SU-DHL-6 (cell line): Measurements from ENCODE around the gene SLC8A3.

Source experiments
- H2AFZ ChIP-seq: fragments of 200-600 bp; sonication (generic); 2 replicates; pipeline ENCODE4 v1.6.1; 2014; ENCODE audit warnings: low read depth, mild to moderate bottlenecking, moderate library complexity, mixed read lengths, antibody characterized with exemption, low read length; ENCODE audit not compliant: severe bottlenecking
- H3F3A ChIP-seq: fragments of 200-600 bp; shearing (Covaris generic); 2 replicates; pipeline ENCODE4 v1.6.0; 2016; ENCODE audit warnings: antibody characterized with exemption, mild to moderate bottlenecking; ENCODE audit not compliant: insufficient read depth
- H3K27ac ChIP-seq: fragments of 200-600 bp; sonication (generic); 2 replicates; pipeline ENCODE4 v1.5.1; 2016; ENCODE audit warnings: low read depth, mild to moderate bottlenecking, low read length, moderate library complexity, mixed read lengths
- H3K27me3 ChIP-seq: fragments of 200-600 bp; sonication (generic), shearing (Covaris generic); 2 replicates; pipeline ENCODE4 v1.6.0; 2014; ENCODE audit warnings: mild to moderate bottlenecking, low read length
- H3K36me3 ChIP-seq: fragments of 200-600 bp; sonication (generic); 2 replicates; pipeline ENCODE4 v1.6.1; 2014; ENCODE audit warnings: mild to moderate bottlenecking, low read length, mixed read lengths
- H3K4me2 ChIP-seq: fragments of 300-600, 200-600 bp; shearing (Covaris generic), sonication (generic); 2 replicates; pipeline ENCODE4 v1.6.0; 2014; ENCODE audit warnings: low read length, low read depth, mild to moderate bottlenecking; ENCODE audit not compliant: poor library complexity, severe bottlenecking
- H3K4me3 ChIP-seq: fragments of 200-600 bp; sonication (generic); 2 replicates; pipeline ENCODE4 v1.5.1; 2014; ENCODE audit warnings: antibody characterized with exemption, low read length, mild to moderate bottlenecking, mixed read lengths; ENCODE audit not compliant: insufficient read depth, poor library complexity, severe bottlenecking
- H3K79me2 ChIP-seq: fragments of 200-600 bp; sonication (generic); 2 replicates; pipeline ENCODE4 v1.6.1; 2014; ENCODE audit warnings: mild to moderate bottlenecking, low read length, moderate library complexity; ENCODE audit not compliant: insufficient read depth
- H3K9ac ChIP-seq: fragments of 200-600 bp; sonication (generic); 2 replicates; pipeline ENCODE4 v1.7.0; 2014; ENCODE audit warnings: mild to moderate bottlenecking, low read length
- H3K9me2 ChIP-seq: fragments of 200-600 bp; sonication (generic); replicated peaks from 2 replicates; pipeline ENCODE4 v1.6.1; 2014; ENCODE audit warnings: low read length; ENCODE audit not compliant: insufficient read depth
- H3K9me3 ChIP-seq: fragments of 200-600 bp; sonication (generic); 2 replicates; pipeline ENCODE4 v1.6.1; 2014; ENCODE audit warnings: low read length, mixed read lengths; ENCODE audit not compliant: insufficient read depth
- H4K20me1 ChIP-seq: fragments of 200-600 bp; sonication (generic); 2 replicates; pipeline ENCODE4 v1.6.1; 2014; ENCODE audit warnings: low read depth, mild to moderate bottlenecking, antibody characterized with exemption, low read length, moderate library complexity, mixed read lengths
- EZH2phosphoT487 ChIP-seq: fragments of 200-600 bp; sonication (generic), shearing (Covaris generic); conservative IDR thresholded peaks from 2 replicates; pipeline ENCODE4 v1.6.1; 2018; ENCODE audit warnings: mild to moderate bottlenecking, antibody characterized with exemption, low read length, moderate library complexity, mixed read lengths
- TF ChIP-seq, protein P1 (sequence below): fragments of 200-600 bp; sonication (generic); IDR thresholded peaks from one replicate; pipeline ENCODE4 v1.5.1; 2017; ENCODE audit warnings: antibody characterized with exemption, mild to moderate bottlenecking, low read length, moderate library complexity; ENCODE audit not compliant: insufficient read depth, poor library complexity, severe bottlenecking

Gene SLC8A3

DNA sequence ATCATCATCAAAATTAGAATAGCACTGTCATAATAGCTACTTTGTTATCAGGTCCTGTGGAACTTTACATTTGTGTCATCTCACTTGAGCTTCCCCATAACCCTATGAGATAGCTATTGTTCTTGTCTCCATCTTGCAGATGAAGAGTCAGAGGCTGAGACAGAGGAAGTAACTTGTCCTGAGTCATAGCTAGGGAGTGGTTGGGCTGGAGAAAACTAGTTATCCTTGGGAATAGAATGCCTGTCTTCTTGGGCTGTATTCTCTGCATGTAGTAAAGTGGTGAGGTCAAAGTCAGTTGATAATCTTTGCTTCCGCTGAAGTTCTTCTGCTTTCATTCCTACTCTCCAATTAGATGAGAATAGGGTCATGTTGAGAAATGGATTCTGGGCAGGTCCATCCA, 192.5 kb downstream of the SLC8A3 start:
- H3K4me2 ChIP-seq: no peak overlapping the region
- H3K79me2 ChIP-seq: no peaks in the 10 kb centered on the region
- no peaks in the 10 kb centered on the region for H3F3A ChIP-seq
- H2AFZ ChIP-seq: no peak overlapping the region
- H4K20me1 ChIP-seq: no peaks in the 10 kb centered on the region
- H3K27ac ChIP-seq: no peak overlapping the region
- no peak overlapping the region for H3K4me3 ChIP-seq
- TF ChIP-seq, protein P1, sequence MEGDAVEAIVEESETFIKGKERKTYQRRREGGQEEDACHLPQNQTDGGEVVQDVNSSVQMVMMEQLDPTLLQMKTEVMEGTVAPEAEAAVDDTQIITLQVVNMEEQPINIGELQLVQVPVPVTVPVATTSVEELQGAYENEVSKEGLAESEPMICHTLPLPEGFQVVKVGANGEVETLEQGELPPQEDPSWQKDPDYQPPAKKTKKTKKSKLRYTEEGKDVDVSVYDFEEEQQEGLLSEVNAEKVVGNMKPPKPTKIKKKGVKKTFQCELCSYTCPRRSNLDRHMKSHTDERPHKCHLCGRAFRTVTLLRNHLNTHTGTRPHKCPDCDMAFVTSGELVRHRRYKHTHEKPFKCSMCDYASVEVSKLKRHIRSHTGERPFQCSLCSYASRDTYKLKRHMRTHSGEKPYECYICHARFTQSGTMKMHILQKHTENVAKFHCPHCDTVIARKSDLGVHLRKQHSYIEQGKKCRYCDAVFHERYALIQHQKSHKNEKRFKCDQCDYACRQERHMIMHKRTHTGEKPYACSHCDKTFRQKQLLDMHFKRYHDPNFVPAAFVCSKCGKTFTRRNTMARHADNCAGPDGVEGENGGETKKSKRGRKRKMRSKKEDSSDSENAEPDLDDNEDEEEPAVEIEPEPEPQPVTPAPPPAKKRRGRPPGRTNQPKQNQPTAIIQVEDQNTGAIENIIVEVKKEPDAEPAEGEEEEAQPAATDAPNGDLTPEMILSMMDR: no peak
- no peak for TF ChIP-seq EZH2phosphoT487
- H3K27me3 ChIP-seq: no peaks in the 10 kb centered on the region
- H3K9me3 ChIP-seq: no peaks in the 10 kb centered on the region
- H3K9ac ChIP-seq: no peak overlapping the region
- H3K9me2 ChIP-seq: no peaks in the 10 kb centered on the region
- no peaks in the 10 kb centered on the region for H3K36me3 ChIP-seq
